22Rv1 (cell line): ENCODE data around the gene CHD6.

ENCODE experiments used
- CTCF ChIP-seq: fragments of 450-650 bp; IDR thresholded peaks from 2 replicates; pipeline ENCODE4 v1.5.1; 2017; ENCODE audit warnings: mild to moderate bottlenecking
- ZFX ChIP-seq: fragments of 450-650 bp; IDR thresholded peaks from 2 replicates; pipeline ENCODE4 v1.6.1; 2017; ENCODE audit warnings: antibody characterized with exemption, borderline replicate concordance

GRCh38 chr20:41392871-41393704 lies 225.1 kb downstream of the CHD6 start:
- no peak for TF ChIP-seq CTCF
- no peak for TF ChIP-seq ZFX
